HEK293 (cell line): ENCODE results near the gene EPM2A.

ENCODE experiments used
- ELK4 ChIP-seq: IDR thresholded peaks from 2 replicates; pipeline ENCODE4 v1.6.1; 2011; ENCODE audit warnings: mild to moderate bottlenecking, low read depth, low read length, borderline replicate concordance
- FEZF1 ChIP-seq: fragments of 450-650 bp; formaldehyde crosslinking; IDR thresholded peaks from 2 replicates; pipeline ENCODE4 v1.5.1; 2016; ENCODE audit warnings: missing biosample characterization, missing genetic modification characterization
- GLIS1 ChIP-seq: fragments of 450-650 bp; formaldehyde crosslinking; IDR thresholded peaks from 2 replicates; pipeline ENCODE4 v1.5.1; 2016; ENCODE audit warnings: missing biosample characterization, missing genetic modification characterization
- GLIS2 ChIP-seq: fragments of 450-650 bp; formaldehyde crosslinking; IDR thresholded peaks from 2 replicates; pipeline ENCODE4 v1.5.1; 2016; ENCODE audit warnings: missing biosample characterization, missing genetic modification characterization
- KLF10 ChIP-seq: fragments of 450-650 bp; IDR thresholded peaks from 2 replicates; pipeline ENCODE4 v1.5.1; 2018; ENCODE audit warnings: missing biosample characterization, mild to moderate bottlenecking, missing genetic modification characterization
- PRDM2 ChIP-seq: fragments of 450-650 bp; formaldehyde crosslinking; IDR thresholded peaks from 2 replicates; pipeline ENCODE4 v1.5.1; 2016; ENCODE audit warnings: missing biosample characterization, missing genetic modification characterization, borderline replicate concordance
- PRDM4 ChIP-seq: fragments of 450-650 bp; formaldehyde crosslinking; IDR thresholded peaks from 2 replicates; pipeline ENCODE4 v1.5.1; 2017; ENCODE audit warnings: missing biosample characterization, missing genetic modification characterization
- YY1 ChIP-seq: fragments of 450-650 bp; formaldehyde crosslinking; IDR thresholded peaks from 2 replicates; pipeline ENCODE4 v1.5.1; 2018; ENCODE audit warnings: missing biosample characterization, missing genetic modification characterization
- ZBTB44 ChIP-seq: fragments of 450-650 bp; IDR thresholded peaks from 2 replicates; pipeline ENCODE4 v1.5.1; 2018; ENCODE audit warnings: missing biosample characterization, mild to moderate bottlenecking, missing genetic modification characterization
- ZBTB48 ChIP-seq: fragments of 450-650 bp; formaldehyde crosslinking; IDR thresholded peaks from 2 replicates; pipeline ENCODE4 v1.5.1; 2016; ENCODE audit warnings: missing biosample characterization, missing genetic modification characterization
- ZNF133 ChIP-seq: fragments of 450-650 bp; formaldehyde crosslinking; IDR thresholded peaks from 2 replicates; pipeline ENCODE4 v1.5.1; 2016; ENCODE audit warnings: missing biosample characterization, missing genetic modification characterization
- ZNF23 ChIP-seq: fragments of 450-650 bp; formaldehyde crosslinking; IDR thresholded peaks from 2 replicates; pipeline ENCODE4 v1.5.1; 2016; ENCODE audit warnings: missing biosample characterization, missing genetic modification characterization, borderline replicate concordance
- ZNF433 ChIP-seq: fragments of 450-650 bp; formaldehyde crosslinking; IDR thresholded peaks from 2 replicates; pipeline ENCODE4 v1.5.1; 2016; ENCODE audit warnings: missing biosample characterization, missing genetic modification characterization, low read depth
- ZNF510 ChIP-seq: fragments of 450-650 bp; formaldehyde crosslinking; IDR thresholded peaks from 2 replicates; pipeline ENCODE4 v1.5.1; 2018; ENCODE audit warnings: mild to moderate bottlenecking, missing genetic modification characterization, missing biosample characterization; ENCODE audit not compliant: insufficient replicate concordance
- ZNF530 ChIP-seq: fragments of 450-650 bp; formaldehyde crosslinking; IDR thresholded peaks from 2 replicates; pipeline ENCODE4 v1.5.1; 2016; ENCODE audit warnings: low read depth, missing biosample characterization, missing genetic modification characterization
- ZNF585B ChIP-seq: fragments of 450-650 bp; formaldehyde crosslinking; IDR thresholded peaks from 2 replicates; pipeline ENCODE4 v1.5.1; 2016; ENCODE audit warnings: missing biosample characterization, missing genetic modification characterization
- ZNF600 ChIP-seq: fragments of 450-650 bp; formaldehyde crosslinking; IDR thresholded peaks from 2 replicates; pipeline ENCODE4 v1.5.1; 2016; ENCODE audit warnings: missing biosample characterization, missing genetic modification characterization
- ZNF621 ChIP-seq: fragments of 450-650 bp; formaldehyde crosslinking; IDR thresholded peaks from 2 replicates; pipeline ENCODE4 v1.5.1; 2017; ENCODE audit warnings: missing biosample characterization, missing genetic modification characterization
- ZNF776 ChIP-seq: fragments of 450-650 bp; formaldehyde crosslinking; IDR thresholded peaks from 2 replicates; pipeline ENCODE4 v1.5.0; 2017; ENCODE audit warnings: missing biosample characterization, missing genetic modification characterization, borderline replicate concordance
- ZSCAN23 ChIP-seq: fragments of 450-650 bp; formaldehyde crosslinking; IDR thresholded peaks from 2 replicates; pipeline ENCODE4 v1.5.1; 2016; ENCODE audit warnings: missing biosample characterization, missing genetic modification characterization
- ZSCAN5A ChIP-seq: fragments of 450-650 bp; formaldehyde crosslinking; IDR thresholded peaks from 2 replicates; pipeline ENCODE4 v1.5.1; 2016; ENCODE audit warnings: missing biosample characterization, missing genetic modification characterization
- TF ChIP-seq, protein P1 (sequence below): fragments of 450-650 bp; IDR thresholded peaks from 2 replicates; pipeline ENCODE4 v1.5.1; 2018; ENCODE audit warnings: missing biosample characterization, missing genetic modification characterization
- TF ChIP-seq, protein P2 (sequence below): fragments of 450-650 bp; formaldehyde crosslinking; IDR thresholded peaks from 2 replicates; pipeline ENCODE4 v1.5.1; 2016; ENCODE audit warnings: missing biosample characterization, missing genetic modification characterization

The EPM2A gene

DNA sequence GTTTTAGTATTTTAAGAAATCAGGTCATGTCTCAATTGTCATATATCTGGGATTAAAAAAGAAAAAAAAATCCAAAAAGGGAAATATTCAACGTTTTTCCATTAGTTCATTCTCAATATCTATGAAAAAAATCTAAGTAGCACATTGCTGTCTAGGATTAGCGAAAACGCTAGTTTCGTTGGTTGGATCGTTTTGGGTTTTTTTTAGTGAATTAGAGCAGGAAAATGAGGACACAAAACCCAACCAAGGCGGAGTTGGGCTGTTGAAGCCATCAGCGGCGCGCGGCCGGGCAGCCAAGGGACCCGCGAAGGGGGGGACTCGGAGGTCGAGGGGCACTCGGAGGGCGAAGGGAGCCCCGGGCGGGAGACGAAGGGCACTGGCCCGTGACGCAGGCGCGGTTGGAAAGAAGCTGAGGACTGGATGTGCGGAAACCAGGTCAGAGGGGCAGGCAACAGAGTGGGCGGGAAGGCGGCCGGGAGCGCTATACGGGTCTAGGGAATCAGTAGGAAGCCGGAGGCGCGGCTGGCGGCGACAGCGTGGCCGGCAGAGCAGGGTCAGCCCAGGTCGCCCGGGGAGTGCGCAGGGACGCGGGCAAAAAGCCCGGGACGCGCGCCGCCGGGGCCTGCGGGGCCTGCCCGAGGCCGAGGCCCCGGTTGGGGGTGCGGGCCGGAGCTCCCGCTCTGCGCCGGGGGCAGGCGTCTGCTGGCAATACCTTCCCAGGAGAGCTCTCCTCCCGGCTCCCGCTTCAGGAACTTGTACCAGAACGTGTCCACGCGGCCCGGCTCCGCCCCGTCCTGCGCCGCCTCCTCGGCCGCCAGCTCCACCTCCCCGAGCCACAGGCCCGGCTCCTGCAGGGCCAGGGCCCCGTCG is 599 bp downstream of the EPM2A start (continued):
- TF ChIP-seq ZNF23 (tag by site-specific recombination) (no peak), ZNF133 (no peak), ZNF621 (tag by site-specific recombination) (no peak), ZNF530 (tag by site-specific recombination) (no peak), ZBTB48 (tag by site-specific recombination) (peak; percentile 93), ZNF433 (tag by site-specific recombination) (no peak), ZNF510 (tag by site-specific recombination) (peak; percentile 17), ZNF585B (tag by site-specific recombination) (no peak), FEZF1 (tag by site-specific recombination) (no peak), ZBTB44 (tag by site-specific recombination) (no peak), ZNF776 (tag by site-specific recombination) (no peak), ZSCAN23 (tag by site-specific recombination) (no peak), ELK4 (no peak), PRDM4 (tag by site-specific recombination) (no peak), KLF10 (peak; percentile 69), YY1 (tag by site-specific recombination) (peak; percentile 54), GLIS2 (tag by site-specific recombination) (peak; percentile 79), ZNF600 (peak; percentile 56; the same call in 1 of the 2 replicates), ZSCAN5A (tag by site-specific recombination) (no peak), PRDM2 (tag by site-specific recombination) (no peak), GLIS1 (tag by site-specific recombination) (no peak)
- TF ChIP-seq, protein P1, sequence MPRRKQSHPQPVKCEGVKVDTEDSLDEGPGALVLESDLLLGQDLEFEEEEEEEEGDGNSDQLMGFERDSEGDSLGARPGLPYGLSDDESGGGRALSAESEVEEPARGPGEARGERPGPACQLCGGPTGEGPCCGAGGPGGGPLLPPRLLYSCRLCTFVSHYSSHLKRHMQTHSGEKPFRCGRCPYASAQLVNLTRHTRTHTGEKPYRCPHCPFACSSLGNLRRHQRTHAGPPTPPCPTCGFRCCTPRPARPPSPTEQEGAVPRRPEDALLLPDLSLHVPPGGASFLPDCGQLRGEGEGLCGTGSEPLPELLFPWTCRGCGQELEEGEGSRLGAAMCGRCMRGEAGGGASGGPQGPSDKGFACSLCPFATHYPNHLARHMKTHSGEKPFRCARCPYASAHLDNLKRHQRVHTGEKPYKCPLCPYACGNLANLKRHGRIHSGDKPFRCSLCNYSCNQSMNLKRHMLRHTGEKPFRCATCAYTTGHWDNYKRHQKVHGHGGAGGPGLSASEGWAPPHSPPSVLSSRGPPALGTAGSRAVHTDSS (tag by site-specific recombination), result no peak
- TF ChIP-seq, protein P2, sequence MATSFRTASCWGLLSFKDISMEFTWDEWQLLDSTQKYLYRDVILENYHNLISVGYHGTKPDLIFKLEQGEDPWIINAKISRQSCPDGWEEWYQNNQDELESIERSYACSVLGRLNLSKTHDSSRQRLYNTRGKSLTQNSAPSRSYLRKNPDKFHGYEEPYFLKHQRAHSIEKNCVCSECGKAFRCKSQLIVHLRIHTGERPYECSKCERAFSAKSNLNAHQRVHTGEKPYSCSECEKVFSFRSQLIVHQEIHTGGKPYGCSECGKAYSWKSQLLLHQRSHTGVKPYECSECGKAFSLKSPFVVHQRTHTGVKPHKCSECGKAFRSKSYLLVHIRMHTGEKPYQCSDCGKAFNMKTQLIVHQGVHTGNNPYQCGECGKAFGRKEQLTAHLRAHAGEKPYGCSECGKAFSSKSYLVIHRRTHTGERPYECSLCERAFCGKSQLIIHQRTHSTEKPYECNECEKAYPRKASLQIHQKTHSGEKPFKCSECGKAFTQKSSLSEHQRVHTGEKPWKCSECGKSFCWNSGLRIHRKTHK (tag by site-specific recombination), result no peak
